ENCODE measurements around the gene SOX11.

Gene SOX11

GRCh38 chr2:5748391-5748790 lies 56.2 kb downstream of the SOX11 start:
- Histone ChIP-seq H3K27me3 (no peaks in the 10 kb centered on the region), H3K4me1 (ENCODE audit: control insufficient read depth in 1 of 2, insufficient read depth in 1 of 2, low read depth in 1 of 2, low read length in 1 of 2) (no peaks in the 10 kb centered on the region), H3K4me3 (ENCODE audit: low read depth in 1 of 2, low read length in 1 of 2) (no peak overlapping the region), H3K27ac (no peak overlapping the region), H3K36me3 (no peaks in the 10 kb centered on the region), H3K9me3 (no peaks in the 10 kb centered on the region)
- no peak for TF ChIP-seq CTCF (IDR thresholded peaks at IDR 0.05)

- H3K9me3 ChIP-seq = no peaks in the 10 kb centered on the region
- no peak overlapping the region for H3K27ac ChIP-seq
- no peak for TF ChIP-seq CTCF (IDR thresholded peaks at IDR 0.05)
- no peaks in the 10 kb centered on the region for H3K27me3 ChIP-seq
- H3K4me1 ChIP-seq (ENCODE audit: control insufficient read depth in 1 of 2, insufficient read depth in 1 of 2, low read depth in 1 of 2, low read length in 1 of 2) = no peaks in the 10 kb centered on the region
- H3K36me3 ChIP-seq = no peaks in the 10 kb centered on the region
- no peak overlapping the region for H3K4me3 ChIP-seq (ENCODE audit: low read depth in 1 of 2, low read length in 1 of 2)
Measured at GRCh38 chr2:5748946-5749345, 56.8 kb downstream of the SOX11 start.

GRCh38 chr2:5749347-5749746 lies 57.2 kb downstream of the SOX11 start:
- Histone ChIP-seq H3K36me3 (no peaks in the 10 kb centered on the region), H3K9me3 (no peaks in the 10 kb centered on the region), H3K27ac (no peak overlapping the region)

More at GRCh38 chr2:5749347-5749746, 57.2 kb downstream of the SOX11 start:
- no peaks in the 10 kb centered on the region for H3K4me1 ChIP-seq (ENCODE audit: control insufficient read depth in 1 of 2, insufficient read depth in 1 of 2, low read depth in 1 of 2, low read length in 1 of 2)
- H3K27me3 ChIP-seq = no peaks in the 10 kb centered on the region
- no peak overlapping the region for H3K4me3 ChIP-seq (ENCODE audit: low read depth in 1 of 2, low read length in 1 of 2)
- TF ChIP-seq CTCF (IDR thresholded peaks at IDR 0.05) = no peak

Data from neutrophil (primary cell).